ENCODE results near the gene SLC43A2. TPM values are rescaled to one million over a fixed set of nuclear protein-coding genes. Genes with fewer than 3 reads are reported as not detected.

SLC43A2 gene
- total RNA-seq, 1 experiment from 2014 or later = 12.9 TPM

DNA sequence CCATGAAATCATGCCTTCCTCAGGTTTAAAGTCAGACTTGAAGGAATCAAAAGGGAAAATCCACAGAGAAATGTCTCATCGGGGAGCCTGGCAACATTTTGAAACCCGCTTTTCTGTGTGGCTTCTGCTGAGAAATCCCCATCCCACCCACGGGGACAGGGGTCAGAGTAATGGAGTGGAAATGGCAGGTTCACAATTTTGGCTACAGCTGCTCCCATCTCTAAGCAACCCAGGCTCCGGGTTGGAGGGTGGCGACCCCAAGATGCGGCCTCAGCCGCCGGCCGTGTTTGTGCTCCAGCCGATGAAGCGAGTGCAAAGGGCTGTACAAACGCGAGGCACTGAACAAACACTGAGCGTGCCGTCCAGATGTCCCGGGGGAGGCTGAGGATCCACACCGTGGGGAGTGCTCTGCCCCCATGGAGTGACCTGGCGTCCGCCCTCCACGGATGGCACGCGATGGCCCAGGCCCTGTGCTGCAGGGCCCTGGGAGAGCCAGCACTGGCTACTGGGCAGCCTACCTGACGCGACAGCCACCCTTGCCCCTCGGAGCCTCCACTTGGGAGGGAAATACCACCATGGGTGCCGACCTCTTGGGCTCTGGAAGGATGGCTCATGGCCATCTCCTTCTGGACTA lies 22.2 kb downstream of the SLC43A2 start:
- no peaks in the 10 kb centered on the region for H3K79me2 ChIP-seq (ENCODE audit: insufficient read depth, low read length)
- no peak overlapping the region for H2BK5ac ChIP-seq (ENCODE audit: insufficient read length, low read length)

More for the DNA sequence above, 22.2 kb downstream of the SLC43A2 start:
- Histone ChIP-seq H4K5ac (ENCODE audit: insufficient read length, low read depth, low read length) (no peak overlapping the region), H3K23me2 (ENCODE audit: insufficient read length, low read depth, low read length, poor library complexity, severe bottlenecking) (no peaks in the 10 kb centered on the region), H2BK12ac (ENCODE audit: insufficient read length, low read depth, low read length) (no peak overlapping the region), H3K9me3 (ENCODE audit: control insufficient read depth, low read depth, low read length) (no peaks in the 10 kb centered on the region), H3K79me1 (ENCODE audit: insufficient read depth, low read depth, low read length, poor library complexity, severe bottlenecking) (no peaks in the 10 kb centered on the region), H2BK20ac (ENCODE audit: low read depth, low read length, poor library complexity, severe bottlenecking) (no peak overlapping the region), H3K4me2 (ENCODE audit: insufficient read depth, insufficient read length, low read length) (no peak overlapping the region), H3K4me1 (ENCODE audit: insufficient read depth, low read length) (peaks cover 5% of the 10 kb centered on the region; the same call in 1 of the 2 replicates), H4K20me1 (ENCODE audit: control insufficient read depth, insufficient read depth, insufficient read length) (no peaks in the 10 kb centered on the region), H2BK15ac (ENCODE audit: low read depth, low read length) (no peak overlapping the region), H3K27me3 (ENCODE audit: insufficient read depth, low read length) (no peaks in the 10 kb centered on the region), H2AK5ac (ENCODE audit: insufficient read length, low read length) (no peak overlapping the region), H3K27ac (ENCODE audit: insufficient read length, low read depth, low read length) (no peak overlapping the region), H3K14ac (ENCODE audit: insufficient read depth, low read length) (no peak overlapping the region; the same call in 1 of the 2 replicates), H3K56ac (ENCODE audit: insufficient read length, low read depth, low read length) (no peak overlapping the region), H4K8ac (replicated peaks; ENCODE audit: insufficient read length, low read depth, low read length) (no peak overlapping the region), H3K18ac (ENCODE audit: insufficient read length, low read depth, low read length) (no peak overlapping the region), H4K91ac (ENCODE audit: insufficient read length, low read depth, low read length) (no peak overlapping the region), H3K9ac (ENCODE audit: extremely low read depth, insufficient read length, low read length) (no peak overlapping the region), H3K23ac (ENCODE audit: insufficient read length, low read depth, low read length) (no peak overlapping the region), H3T11ph (ENCODE audit: low read length) (no peak overlapping the region), H2BK120ac (ENCODE audit: low read depth, low read length, poor library complexity, severe bottlenecking) (no peak overlapping the region), H2AFZ (ENCODE audit: low read length) (no peak overlapping the region), H3K4ac (ENCODE audit: low read depth, low read length) (no peak overlapping the region)
- Mint-ChIP-seq H3K27ac (no peak overlapping the region), H3K36me3 (ENCODE audit: insufficient read depth in 1 of 3, low read depth in 3 of 3) (peaks cover 6 to 7% (median 7%) of the 10 kb centered on the region in 3 experiments), H3K9me3 (peaks cover 5 to 7% of the 10 kb centered on the region in 2 experiments), H3K4me3 (no peak overlapping the region), H3K27me3 (ENCODE audit: low read depth) (no peaks in the 10 kb centered on the region), H3K4me1 (peaks cover 5 to 12% of the 10 kb centered on the region in 2 experiments)
- no peak for DNase-seq
- no CpG with 5 or more reads among the region's 26 CpGs for WGBS (ENCODE audit: extremely low coverage, insufficient read length, low lambda C conversion rate)
- TF ChIP-seq, protein P1, sequence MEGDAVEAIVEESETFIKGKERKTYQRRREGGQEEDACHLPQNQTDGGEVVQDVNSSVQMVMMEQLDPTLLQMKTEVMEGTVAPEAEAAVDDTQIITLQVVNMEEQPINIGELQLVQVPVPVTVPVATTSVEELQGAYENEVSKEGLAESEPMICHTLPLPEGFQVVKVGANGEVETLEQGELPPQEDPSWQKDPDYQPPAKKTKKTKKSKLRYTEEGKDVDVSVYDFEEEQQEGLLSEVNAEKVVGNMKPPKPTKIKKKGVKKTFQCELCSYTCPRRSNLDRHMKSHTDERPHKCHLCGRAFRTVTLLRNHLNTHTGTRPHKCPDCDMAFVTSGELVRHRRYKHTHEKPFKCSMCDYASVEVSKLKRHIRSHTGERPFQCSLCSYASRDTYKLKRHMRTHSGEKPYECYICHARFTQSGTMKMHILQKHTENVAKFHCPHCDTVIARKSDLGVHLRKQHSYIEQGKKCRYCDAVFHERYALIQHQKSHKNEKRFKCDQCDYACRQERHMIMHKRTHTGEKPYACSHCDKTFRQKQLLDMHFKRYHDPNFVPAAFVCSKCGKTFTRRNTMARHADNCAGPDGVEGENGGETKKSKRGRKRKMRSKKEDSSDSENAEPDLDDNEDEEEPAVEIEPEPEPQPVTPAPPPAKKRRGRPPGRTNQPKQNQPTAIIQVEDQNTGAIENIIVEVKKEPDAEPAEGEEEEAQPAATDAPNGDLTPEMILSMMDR (conservative IDR thresholded peaks at IDR 0.05) = no peak

Measured in H9 (cell line).